Heart left ventricle (tissue), 16 donors: ENCODE data around the gene CHAMP1. TPM values are rescaled to one million over a fixed set of nuclear protein-coding genes. Genes with fewer than 3 reads are reported as not detected.

Experiments
- ATAC-seq, 4 donors: fragments of 200-7000 bp; cut with Tn5 transposase; one replicate each; pipeline ENCODE4 v1.9.1; 2020 to 2022; ENCODE audit warnings: moderate library complexity in 4 of 4, mild to moderate bottlenecking in 3 of 4, moderate number of reproducible peaks in 1 of 4
- DNase-seq, 5 donors: peaks; one replicate each; pipeline ENCODE4 v3.0.0-alpha.2; 2020
- H3K27ac ChIP-seq, 12 donors: fragments of 200-600 bp; sonication (generic) in 4 of 12; one replicate each; pipeline versions ENCODE4 v1.5.0 to v1.8.0; 2016 to 2022; ENCODE audit warnings: mild to moderate bottlenecking in 2 of 12
- H3K27me3 ChIP-seq, 9 donors: fragments of 200-600 bp; sonication (generic) in 2 of 9; one replicate each; pipeline versions ENCODE4 v1.5.1 to v1.8.0; 2016 to 2022; ENCODE audit warnings: mild to moderate bottlenecking in 3 of 9
- H3K36me3 ChIP-seq, 9 donors: fragments of 200-600 bp; sonication (generic) in 2 of 9; one replicate each; pipeline versions ENCODE4 v1.5.0 to v1.8.0; 2018 to 2022; ENCODE audit warnings: mild to moderate bottlenecking in 2 of 9
- H3K4me1 ChIP-seq, 12 donors: fragments of 200-600 bp; sonication (generic) in 4 of 12; one replicate each; pipeline versions ENCODE4 v1.5.0 to v1.8.0; 2016 to 2022; ENCODE audit warnings: mild to moderate bottlenecking in 3 of 12
- H3K4me3 ChIP-seq, 12 donors: fragments of 200-600 bp; sonication (generic) in 4 of 12; one replicate each; pipeline versions ENCODE4 v1.5.0 to v1.8.0; 2017 to 2022; ENCODE audit warnings: mild to moderate bottlenecking in 9 of 12, moderate library complexity in 4 of 12
- H3K9me3 ChIP-seq, 12 donors: fragments of 200-600 bp; sonication (generic) in 4 of 12; one replicate each; pipeline versions ENCODE4 v1.5.0 to v1.8.0; 2016 to 2022; ENCODE audit warnings: mild to moderate bottlenecking in 1 of 12
- POLR2A ChIP-seq, 2 donors: fragments of 450-650 bp; IDR thresholded peaks; one replicate each; pipeline ENCODE4 v1.6.1; 2017; ENCODE audit warnings: antibody characterized with exemption in 2 of 2, mild to moderate bottlenecking in 2 of 2, moderate library complexity in 2 of 2
- WGBS, 4 donors: extraction: QIAGEN DNeasy Blood & Tissue Kit in 2 of 4; methylation state at CpG; one replicate each; pipeline versions ENCODE4 v1.1.5 to v1.1.7; 2013 to 2018; 5-methylcytosine and 5-hydroxymethylcytosine counted together
- intact Hi-C, 10 donors: fragments of 100-400 bp; cut with DNase I; formaldehyde crosslinking; loops; one replicate each; pipeline versions ENCODE4 v1.11.1 to v1.14.2; 2022
- polyA plus RNA-seq, 2 donors: library from polyadenylated mRNA; stranded (reverse); fragments of 200-250 nt; gene quantifications; one replicate each; pipeline ENCODE4 v1.2.3, GENCODE V29; 2013
- total RNA-seq, 9 donors: library from RNA; depleted of rRNA in 2 of 9; stranded (reverse); fragments of >200 nt in 2 of 9; fragmentation: NEBNext Ultra II Directional in 3 of 9; extraction: Animal tissue kit (Norgen Biotek cat#: 25700) in 3 of 9; gene quantifications; one replicate each; pipeline versions ENCODE4 v1.1.0 to v1.2.4, GENCODE V29; 2016 to 2023
- TF ChIP-seq, protein P1 (sequence below), 12 donors: fragments of 200-600 bp; sonication (generic) in 4 of 12; IDR thresholded peaks; one replicate each; pipeline versions ENCODE4 v1.5.0 to v1.8.0; 2018 to 2022; ENCODE audit warnings: antibody characterized with exemption in 12 of 12, mild to moderate bottlenecking in 5 of 12
- donor health status: ischemic (EF 13 %, LVEDD 7.1; RV severe dilation, severe dysfunction).
- donor health status: healthy with polysubstance abuse.
- donor health status: DM: no; HTN: yes; CAD: no.
- donor health status: DM: no; HTN: no; CAD: no.
- donor health status: ischemic (EF 25% LVEDD 6.9; RV normal size, moderate dysfunction).
- donor health status: ischemic (EF 25% LVEDD 5.7; RV mildly dilated, moderate dysfunction).
- donor health status: healthy.
- donor health status: DM: yes; HTN: yes; CAD: no.
- donor health status: ischemic (EF 35%, LVEDD 5.7; RV mildly dilated, moderate dysfunction).
- donor health status: nonischemic (EF 11% LVEDD 7.7; RV severe dilation, severe dysfunction).
- donor health status: DM: yes; HTN: yes; CAD: no.
- donor health status: PGD.
- donor health status: ischemic (EF 29% LVEDD 5.4; RV normal size, mild dysfunction).
- donor health status: nonischemic (EF 23%, LVEDD 6.1; RV moderate dilation, normal function).

Gene CHAMP1
- total and polyA plus RNA-seq, 11 donors: 3.2 to 17.5 (median 9.1) TPM

- WGBS, 4 donors: 98 to 99% (median 98%) methylated on average over 2 of the region's 2 CpGs
- intact Hi-C loops: no loop called here
- Histone ChIP-seq H3K4me3 (no peak overlapping the region), H3K4me1 (peaks cover 0 to 11% (median 6%) of the 10 kb centered on the region in 12 donors), H3K27me3 (no peaks in the 10 kb centered on the region), H3K27ac (no peak overlapping the region), H3K9me3 (no peaks in the 10 kb centered on the region), H3K36me3 (peaks cover 0 to 40% (median 25%) of the 10 kb centered on the region in 9 donors)
- no peak for TF ChIP-seq POLR2A (IDR thresholded peaks at IDR 0.05)
- TF ChIP-seq, protein P1, sequence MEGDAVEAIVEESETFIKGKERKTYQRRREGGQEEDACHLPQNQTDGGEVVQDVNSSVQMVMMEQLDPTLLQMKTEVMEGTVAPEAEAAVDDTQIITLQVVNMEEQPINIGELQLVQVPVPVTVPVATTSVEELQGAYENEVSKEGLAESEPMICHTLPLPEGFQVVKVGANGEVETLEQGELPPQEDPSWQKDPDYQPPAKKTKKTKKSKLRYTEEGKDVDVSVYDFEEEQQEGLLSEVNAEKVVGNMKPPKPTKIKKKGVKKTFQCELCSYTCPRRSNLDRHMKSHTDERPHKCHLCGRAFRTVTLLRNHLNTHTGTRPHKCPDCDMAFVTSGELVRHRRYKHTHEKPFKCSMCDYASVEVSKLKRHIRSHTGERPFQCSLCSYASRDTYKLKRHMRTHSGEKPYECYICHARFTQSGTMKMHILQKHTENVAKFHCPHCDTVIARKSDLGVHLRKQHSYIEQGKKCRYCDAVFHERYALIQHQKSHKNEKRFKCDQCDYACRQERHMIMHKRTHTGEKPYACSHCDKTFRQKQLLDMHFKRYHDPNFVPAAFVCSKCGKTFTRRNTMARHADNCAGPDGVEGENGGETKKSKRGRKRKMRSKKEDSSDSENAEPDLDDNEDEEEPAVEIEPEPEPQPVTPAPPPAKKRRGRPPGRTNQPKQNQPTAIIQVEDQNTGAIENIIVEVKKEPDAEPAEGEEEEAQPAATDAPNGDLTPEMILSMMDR (IDR thresholded peaks at IDR 0.05): no peak
- DNase-seq (no peak), ATAC-seq (no peak)
Measured at GRCh38 chr13:114309086-114309485, 5.2 kb upstream of the CHAMP1 start.

DNA sequence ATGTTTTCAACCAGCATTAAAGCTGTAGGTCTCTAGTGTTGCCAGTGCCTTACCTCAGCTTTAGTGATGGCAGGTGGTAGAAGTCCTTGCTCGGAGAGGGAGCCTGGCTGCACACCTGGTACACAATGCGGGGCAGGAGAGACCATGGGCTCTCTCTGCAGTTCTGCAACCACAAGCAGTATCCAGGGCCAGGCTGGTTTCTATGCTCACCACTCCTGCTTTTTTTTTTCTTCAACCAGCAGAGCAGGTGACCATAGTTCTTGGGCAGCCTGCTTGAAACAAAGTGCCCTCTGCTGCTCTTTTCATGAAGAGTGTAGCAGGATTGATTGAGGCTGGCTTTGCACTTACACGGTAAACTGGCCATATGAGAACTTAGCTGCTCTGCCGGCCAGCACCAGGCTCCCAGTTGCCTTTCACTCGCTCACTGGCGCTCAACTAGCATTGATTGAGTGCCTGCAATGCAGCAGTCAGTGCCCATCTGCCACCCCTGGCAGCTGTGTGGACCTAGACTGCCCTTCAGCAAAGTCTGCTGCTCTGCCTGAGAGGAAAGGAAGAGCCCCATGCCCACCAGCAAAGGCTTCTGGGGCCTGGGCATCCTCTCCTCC is 4.4 kb upstream of the CHAMP1 start:
- Histone ChIP-seq H3K27me3 (no peaks in the 10 kb centered on the region), H3K4me1 (peaks cover 0 to 12% (median 6%) of the 10 kb centered on the region in 12 donors), H3K4me3 (no peak overlapping the region), H3K27ac (no peak overlapping the region), H3K36me3 (peaks cover 0 to 32% (median 17%) of the 10 kb centered on the region in 9 donors), H3K9me3 (no peaks in the 10 kb centered on the region)
- no peak for ATAC-seq
- WGBS, 4 donors: 88 to 91% (median 90%) methylated on average over 6 of the region's 6 CpGs
- TF ChIP-seq, protein P1 (IDR thresholded peaks at IDR 0.05): no peak
- TF ChIP-seq POLR2A (IDR thresholded peaks at IDR 0.05): no peak
- DNase-seq: no peak
- intact Hi-C loops: no loop called here

DNA sequence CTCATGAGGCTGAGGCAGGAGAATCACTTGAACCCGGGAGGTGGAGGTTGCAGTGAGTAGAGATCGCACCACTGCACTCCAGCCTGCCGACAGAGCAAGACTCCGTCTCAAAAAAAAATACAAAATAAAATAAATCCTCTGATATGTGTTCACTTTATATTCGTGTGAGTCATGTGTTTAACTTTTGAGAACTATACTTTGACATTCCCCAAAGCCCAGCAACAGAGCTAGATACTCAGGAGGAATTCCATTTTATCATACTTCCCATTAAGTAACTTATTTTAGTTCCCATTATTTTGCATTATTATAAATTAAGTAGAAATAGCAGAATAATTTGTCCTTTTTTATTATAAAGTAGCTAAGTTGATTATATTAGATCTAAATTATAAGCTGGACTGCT is 3.3 kb upstream of the CHAMP1 start:
- peaks cover 0 to 24% (median 13%) of the 10 kb centered on the region in 9 donors for H3K36me3 ChIP-seq
- ATAC-seq: no peak
- no peak overlapping the region for H3K27ac ChIP-seq
- no peaks in the 10 kb centered on the region for H3K27me3 ChIP-seq
- peaks cover 0 to 22% (median 16%) of the 10 kb centered on the region in 12 donors for H3K4me1 ChIP-seq
- H3K9me3 ChIP-seq: no peaks in the 10 kb centered on the region
- TF ChIP-seq POLR2A (IDR thresholded peaks at IDR 0.05): no peak
- TF ChIP-seq, protein P1 (IDR thresholded peaks at IDR 0.05): no peak
- WGBS, 4 donors: 86 to 91% (median 88%) methylated on average over 5 of the region's 5 CpGs
- no peak overlapping the region for H3K4me3 ChIP-seq
- intact Hi-C loops: no loop called here
- DNase-seq: no peak

GRCh38 chr13:114311387-114311786 is 2.9 kb upstream of the CHAMP1 start:
- no peak for TF ChIP-seq POLR2A (IDR thresholded peaks at IDR 0.05)
- TF ChIP-seq, protein P1 (IDR thresholded peaks at IDR 0.05): no peak
- Histone ChIP-seq H3K4me3 (no peak overlapping the region), H3K36me3 (peaks cover 0 to 19% (median 9%) of the 10 kb centered on the region in 9 donors), H3K27me3 (no peaks in the 10 kb centered on the region), H3K4me1 (peaks cover 0 to 27% (median 17%) of the 10 kb centered on the region in 12 donors), H3K27ac (no peak overlapping the region), H3K9me3 (no peaks in the 10 kb centered on the region)
- no peak for ATAC-seq
- intact Hi-C loops: no loop called here
- DNase-seq: no peak
